Brain microvascular endothelial cell (primary cell): ENCODE results near the gene SPTY2D1.
"Not testable (repeated sequence)": the region's sequence is repeated elsewhere in the genome, so short reads cannot be mapped to it uniquely, and the experiment has no call there.

ENCODE experiments used
- DNase-seq: peaks from one replicate; pipeline ENCODE4 v3.0.0-alpha.2; 2020
- H3K27ac ChIP-seq: fragments of 250-450 bp; sonication (Bioruptor Pico); 2 replicates; pipeline ENCODE4 v1.5.1; 2020; ENCODE audit warnings: mild to moderate bottlenecking, moderate library complexity
- H3K27me3 ChIP-seq: fragments of 250-450 bp; sonication (Bioruptor Pico); replicated peaks from 2 replicates; pipeline ENCODE4 v1.5.1; 2020; ENCODE audit warnings: mild to moderate bottlenecking
- H3K36me3 ChIP-seq: fragments of 250-450 bp; sonication (Bioruptor Pico); replicated peaks from 2 replicates; pipeline ENCODE4 v1.5.1; 2020; ENCODE audit warnings: mild to moderate bottlenecking
- H3K4me3 ChIP-seq: 2 replicates; pipeline ENCODE4 v1.5.1; 2011; ENCODE audit warnings: low read depth, mild to moderate bottlenecking, control low read depth, low read length, moderate library complexity
- CTCF ChIP-seq: IDR thresholded peaks from 2 replicates; pipeline ENCODE4 v1.5.1; 2011; ENCODE audit warnings: low read depth, mild to moderate bottlenecking, moderate library complexity, low read length, control low read depth, inconsistent platforms; ENCODE audit errors: missing control alignments
- in situ Hi-C: cut with HindIII; loops from 2 replicates; pipeline ENCODE4 v1.10.0; 2017; ENCODE audit warnings: low sequenced_read_pairs, low pct_ligation_motif_present

The SPTY2D1 gene

DNA sequence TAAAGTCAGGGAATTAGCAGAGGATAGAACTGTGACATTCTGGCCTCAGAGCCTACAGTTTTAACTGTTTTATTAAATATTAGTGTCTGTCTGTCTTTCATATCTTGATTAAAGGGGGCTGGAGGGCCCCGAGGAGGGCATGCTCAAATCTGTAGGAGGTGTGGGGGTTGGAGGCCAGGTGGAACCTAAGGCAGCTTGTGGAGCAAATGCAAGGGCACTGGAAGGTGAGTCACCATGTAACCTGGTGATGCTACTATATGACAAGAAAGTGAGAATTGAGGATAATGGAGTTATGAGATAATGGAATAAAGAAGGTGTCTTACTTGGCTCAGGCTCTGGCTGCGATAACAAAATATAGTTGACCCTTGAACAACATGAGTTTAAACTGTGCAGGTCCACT lies 37.1 kb upstream of the SPTY2D1 start:
- no peak for TF ChIP-seq CTCF
- in situ Hi-C loops, result no loop called here
- H3K27ac ChIP-seq, result no peak overlapping the region
- H3K27me3 ChIP-seq, result no peaks in the 10 kb centered on the region
- no peak for DNase-seq
- H3K4me3 ChIP-seq, result no peak overlapping the region
- H3K36me3 ChIP-seq, result no peaks in the 10 kb centered on the region

DNA sequence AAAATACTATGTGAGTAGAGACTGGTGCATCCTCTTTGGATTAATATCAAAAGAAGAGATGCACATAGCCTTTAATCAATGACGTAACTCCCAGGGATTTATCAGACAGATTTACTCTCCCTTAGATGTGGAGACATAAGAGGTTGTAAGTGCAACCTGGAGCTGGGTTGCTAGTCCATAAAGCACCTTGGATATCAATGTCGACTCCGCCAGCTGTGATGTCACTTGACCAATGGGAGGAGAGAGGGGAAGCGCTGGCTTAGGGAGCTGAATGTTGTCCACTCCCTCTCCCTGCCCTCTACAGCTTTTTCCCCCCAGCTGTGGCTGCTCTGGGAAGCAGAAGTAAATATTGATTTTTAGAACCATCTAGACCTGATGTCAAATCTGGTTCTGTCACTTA lies 35.6 kb upstream of the SPTY2D1 start:
- Histone ChIP-seq H3K27me3 (no peaks in the 10 kb centered on the region), H3K27ac (no peak overlapping the region), H3K4me3 (no peak overlapping the region), H3K36me3 (no peaks in the 10 kb centered on the region)
- in situ Hi-C loops, result no loop called here
- TF ChIP-seq CTCF, result no peak
- no peak for DNase-seq

DNA sequence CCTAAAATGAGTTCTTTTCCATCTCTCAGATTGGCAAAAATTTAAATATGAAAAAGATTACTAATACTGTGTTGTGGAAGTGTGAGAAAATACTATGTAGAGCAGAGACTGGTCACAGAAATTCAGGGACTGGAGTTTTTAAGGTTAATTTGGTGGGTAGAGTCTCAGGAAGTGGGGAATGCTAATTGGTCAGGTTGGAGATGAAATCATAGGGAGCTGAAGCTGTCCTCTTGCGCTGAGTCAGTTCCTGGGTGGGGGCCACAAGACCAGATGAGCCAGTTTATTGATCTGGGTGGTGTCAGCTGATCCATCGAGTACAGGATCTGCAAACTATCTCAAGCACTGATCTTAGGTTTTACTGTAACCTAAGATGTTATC lies 35.1 kb upstream of the SPTY2D1 start:
- no peak overlapping the region for H3K4me3 ChIP-seq
- no peak overlapping the region for H3K27ac ChIP-seq

GRCh38 chr11:18668131-18668530 lies 34.0 kb upstream of the SPTY2D1 start:
- H3K36me3 ChIP-seq, result no peaks in the 10 kb centered on the region
- in situ Hi-C loops, result no loop called here
- no peak overlapping the region for H3K4me3 ChIP-seq
- DNase-seq, result no peak
- no peaks in the 10 kb centered on the region for H3K27me3 ChIP-seq
- H3K27ac ChIP-seq, result no peak overlapping the region
- TF ChIP-seq CTCF, result no peak

More for the DNA sequence above, 35.1 kb upstream of the SPTY2D1 start:
- no peak for TF ChIP-seq CTCF
- DNase-seq, result no peak
- Histone ChIP-seq H3K36me3 (no peaks in the 10 kb centered on the region), H3K27me3 (no peaks in the 10 kb centered on the region)
- in situ Hi-C loops, result no loop called here

DNA sequence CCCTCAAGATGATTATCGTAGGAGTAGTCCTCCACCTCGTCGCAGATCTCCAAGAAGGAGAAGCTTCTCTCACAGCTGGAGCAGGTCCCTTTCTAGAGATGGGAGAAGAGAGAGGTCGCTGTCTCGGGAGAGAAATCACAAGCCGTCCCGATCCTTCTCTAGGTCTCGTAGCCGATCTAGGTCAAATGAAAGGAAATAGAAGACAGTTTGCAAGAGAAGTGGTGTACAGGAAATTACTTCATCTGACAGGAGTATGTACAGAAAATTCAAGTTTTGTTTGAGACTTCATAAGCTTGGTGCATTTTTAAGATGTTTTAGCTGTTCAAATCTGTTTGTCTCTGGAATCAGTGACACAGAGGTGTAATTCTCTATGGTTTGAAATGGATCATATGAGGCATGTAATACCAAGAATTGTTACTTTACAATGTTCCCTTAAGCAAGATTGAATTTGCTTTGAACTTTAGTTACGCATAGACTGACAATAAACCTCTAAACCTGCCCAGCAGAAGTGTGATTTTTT lies 31.3 kb upstream of the SPTY2D1 start:
- H3K27ac ChIP-seq, in situ Hi-C loops, H3K27me3 ChIP-seq, H3K4me3 ChIP-seq, H3K36me3 ChIP-seq, DNase-seq: not testable (repeated sequence)

DNA sequence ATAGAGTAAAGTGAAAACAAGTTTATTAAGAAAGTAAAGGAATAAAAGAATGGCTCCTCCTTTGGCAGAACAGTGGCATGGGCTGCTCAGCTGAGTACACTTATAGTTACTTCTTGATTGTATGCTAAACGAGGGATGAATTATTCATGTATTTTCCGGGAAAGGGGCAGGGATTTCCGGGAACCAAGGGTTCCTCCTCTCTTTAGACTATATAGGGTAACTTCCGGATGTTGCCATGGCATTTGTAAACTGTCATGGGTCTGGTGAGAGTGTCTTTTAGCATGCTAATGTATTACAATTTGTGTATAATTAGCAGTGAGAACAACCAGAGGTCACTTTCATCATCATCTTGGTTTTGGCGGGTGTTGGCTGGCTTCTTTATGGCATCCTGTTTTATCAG lies 23.5 kb upstream of the SPTY2D1 start:
- in situ Hi-C loops, result no loop called here
- Histone ChIP-seq H3K4me3 (no peak overlapping the region), H3K27ac (no peak overlapping the region), H3K36me3 (no peaks in the 10 kb centered on the region), H3K27me3 (no peaks in the 10 kb centered on the region)
- no peak for TF ChIP-seq CTCF
- no peak for DNase-seq
